GM23248 (cell line): ENCODE measurements around the gene ARL4A. TPM values are rescaled to one million over a fixed set of nuclear protein-coding genes. Genes with fewer than 3 reads are reported as not detected.

Experiments used
- DNase-seq: peaks from one replicate; pipeline ENCODE4 v3.0.0-alpha.2; 2015
- H2AFZ ChIP-seq: fragments of 200-600 bp; sonication (generic); 2 replicates; pipeline ENCODE4 v1.6.1; 2016; ENCODE audit warnings: antibody characterized with exemption
- H3F3A ChIP-seq: fragments of 200-600 bp; sonication (generic); 2 replicates; pipeline ENCODE4 v1.6.1; 2016; ENCODE audit warnings: mild to moderate bottlenecking, antibody characterized with exemption, mixed run types; ENCODE audit not compliant: insufficient read depth
- H3K27ac ChIP-seq: fragments of 200-600 bp; sonication (generic); 2 replicates; pipeline ENCODE4 v1.5.1; 2016; ENCODE audit warnings: mild to moderate bottlenecking
- H3K27me3 ChIP-seq: fragments of 200-600 bp; sonication (generic); replicated peaks from 2 replicates; pipeline ENCODE4 v1.6.1; 2016; ENCODE audit warnings: mild to moderate bottlenecking; ENCODE audit not compliant: insufficient read depth
- H3K36me3 ChIP-seq: fragments of 200-600 bp; sonication (generic); 2 replicates; pipeline ENCODE4 v1.6.1; 2016; ENCODE audit warnings: low read depth, mild to moderate bottlenecking
- H3K4me1 ChIP-seq: fragments of 200-600 bp; sonication (generic); 2 replicates; pipeline ENCODE4 v1.6.1; 2016; ENCODE audit warnings: mild to moderate bottlenecking; ENCODE audit not compliant: insufficient read depth
- H3K4me2 ChIP-seq: fragments of 200-600 bp; sonication (generic); one replicate; pipeline ENCODE4 v1.6.1; 2016; ENCODE audit warnings: mild to moderate bottlenecking; ENCODE audit not compliant: unreplicated experiment
- H3K4me3 ChIP-seq: fragments of 200-600 bp; sonication (generic); 2 replicates; pipeline ENCODE4 v1.5.1; 2016; ENCODE audit warnings: mild to moderate bottlenecking
- H3K79me2 ChIP-seq: fragments of 200-600 bp; sonication (generic); 2 replicates; pipeline ENCODE4 v1.6.1; 2016; ENCODE audit warnings: mild to moderate bottlenecking; ENCODE audit not compliant: insufficient read depth
- H3K9ac ChIP-seq: fragments of 200-600 bp; sonication (generic); 2 replicates; pipeline ENCODE4 v1.6.1; 2016; ENCODE audit warnings: mild to moderate bottlenecking
- H3K9me2 ChIP-seq: fragments of 200-600 bp; sonication (generic); 2 replicates; pipeline ENCODE4 v1.6.1; 2016; ENCODE audit warnings: mixed run types, mild to moderate bottlenecking, moderate library complexity; ENCODE audit not compliant: insufficient read depth
- H3K9me3 ChIP-seq: fragments of 200-600 bp; sonication (generic); one replicate; pipeline ENCODE4 v1.6.1; 2017; ENCODE audit warnings: low read depth
- H4K20me1 ChIP-seq: fragments of 200-600 bp; sonication (generic); 2 replicates; pipeline ENCODE4 v1.6.0; 2016; ENCODE audit not compliant: insufficient read depth
- EZH2 ChIP-seq: fragments of 200-600 bp; sonication (generic); IDR thresholded peaks from 2 replicates; pipeline ENCODE4 v1.6.1; 2018; ENCODE audit warnings: antibody characterized with exemption, mild to moderate bottlenecking; ENCODE audit not compliant: insufficient read depth, poor library complexity, severe bottlenecking
- EZH2phosphoT487 ChIP-seq: fragments of 200-600 bp; sonication (generic); IDR thresholded peaks from 2 replicates; pipeline ENCODE4 v1.6.1; 2018; ENCODE audit warnings: antibody characterized with exemption, moderate library complexity, mild to moderate bottlenecking, low read depth; ENCODE audit not compliant: insufficient read depth
- WGBS, 2 experiments: methylation state at CpG; one replicate each; pipeline ENCODE4 v1.1.6; 2015 to 2017; ENCODE audit warnings: low lambda C conversion rate in 2 of 2, low coverage in 1 of 2; ENCODE audit errors: missing lambda C conversion rate in 2 of 2; 5-methylcytosine and 5-hydroxymethylcytosine counted together
- in situ Hi-C: fragments of 300-500 bp; cut with MboI; formaldehyde crosslinking; loops from 2 replicates; pipeline ENCODE4 v1.15.0; 2020
- polyA plus RNA-seq: library from polyadenylated mRNA; unstranded; fragments of >200 nt; fragmentation: Nextera tagmentation; extraction: Ambion mirVana; gene quantifications from 2 replicates; pipeline ENCODE4 v1.2.1, GENCODE V29; 2016
- total RNA-seq: library from RNA; depleted of rRNA; stranded (reverse); fragments of >200 nt; shearing (Covaris generic); gene quantifications from 2 replicates; pipeline ENCODE4 v1.2.3, GENCODE V29; 2014

The ARL4A gene
- total and polyA plus RNA-seq, 2 experiments from 2014 or later: 17.5 to 20.9 TPM

GRCh38 chr7:12694817-12695216 is 7.4 kb downstream of the ARL4A start:
- Histone ChIP-seq H2AFZ (no peak overlapping the region), H3K9me2 (no peaks in the 10 kb centered on the region), H3K27me3 (no peaks in the 10 kb centered on the region), H3K4me3 (no peak overlapping the region), H3K79me2 (peaks cover 26% of the 10 kb centered on the region), H3K9ac (no peak overlapping the region), H3K4me1 (peaks cover 10% of the 10 kb centered on the region), H3K36me3 (no peaks in the 10 kb centered on the region), H4K20me1 (no peaks in the 10 kb centered on the region), H3F3A (no peaks in the 10 kb centered on the region), H3K4me2 (no peak overlapping the region), H3K9me3 (no peaks in the 10 kb centered on the region), H3K27ac (no peak overlapping the region)
- no peak for DNase-seq
- in situ Hi-C loops: no loop called here
- TF ChIP-seq EZH2phosphoT487: no peak
- TF ChIP-seq EZH2: no peak
- WGBS, 2 experiments: 22 to 27% methylated on average over 1 of the region's 1 CpG

GRCh38 chr7:12695965-12696364 is 8.5 kb downstream of the ARL4A start:
- no peak overlapping the region for H3K4me2 ChIP-seq
- no peak overlapping the region for H3K4me3 ChIP-seq
- H3K9me3 ChIP-seq: no peaks in the 10 kb centered on the region
- H3K27ac ChIP-seq: no peak overlapping the region
- in situ Hi-C loops: no loop called here
- H3K4me1 ChIP-seq: no peaks in the 10 kb centered on the region
- H3K9me2 ChIP-seq: no peaks in the 10 kb centered on the region
- H3F3A ChIP-seq: no peaks in the 10 kb centered on the region
- H4K20me1 ChIP-seq: no peaks in the 10 kb centered on the region
- no peak for DNase-seq
- H3K9ac ChIP-seq: no peak overlapping the region
- no peaks in the 10 kb centered on the region for H3K36me3 ChIP-seq
- TF ChIP-seq EZH2phosphoT487 (no peak), EZH2 (no peak)
- no peak overlapping the region for H2AFZ ChIP-seq
- H3K27me3 ChIP-seq: no peaks in the 10 kb centered on the region
- 91 to 100% methylated on average over 1 of the region's 1 CpG for WGBS, 2 experiments
- H3K79me2 ChIP-seq: peaks cover 15% of the 10 kb centered on the region

GRCh38 chr7:12699299-12699698 is 11.9 kb downstream of the ARL4A start:
- no peaks in the 10 kb centered on the region for H4K20me1 ChIP-seq
- no peaks in the 10 kb centered on the region for H3K36me3 ChIP-seq
- WGBS, 2 experiments: 88 to 91% methylated on average over 10 of the region's 10 CpGs
- in situ Hi-C loops: no loop called here
- no peak overlapping the region for H2AFZ ChIP-seq
- no peak for TF ChIP-seq EZH2phosphoT487
- no peak for TF ChIP-seq EZH2
- no peaks in the 10 kb centered on the region for H3K27me3 ChIP-seq
- H3K4me2 ChIP-seq: no peak overlapping the region
- H3K9ac ChIP-seq: no peak overlapping the region
- no peak overlapping the region for H3K4me3 ChIP-seq
- H3K27ac ChIP-seq: no peak overlapping the region
- H3F3A ChIP-seq: no peaks in the 10 kb centered on the region
- H3K4me1 ChIP-seq: no peaks in the 10 kb centered on the region
- H3K9me3 ChIP-seq: no peaks in the 10 kb centered on the region
- H3K79me2 ChIP-seq: no peaks in the 10 kb centered on the region
- DNase-seq: no peak
- no peaks in the 10 kb centered on the region for H3K9me2 ChIP-seq

- no peak overlapping the region for H3K4me2 ChIP-seq
- H3K27ac ChIP-seq: no peak overlapping the region
- H3K79me2 ChIP-seq: no peaks in the 10 kb centered on the region
- 58 to 64% methylated on average over 2 of the region's 2 CpGs for WGBS, 2 experiments
- in situ Hi-C loops: no loop called here
- peak; percentile 10 for DNase-seq
- no peaks in the 10 kb centered on the region for H3K27me3 ChIP-seq
- TF ChIP-seq EZH2 (no peak), EZH2phosphoT487 (no peak)
- no peaks in the 10 kb centered on the region for H3K9me3 ChIP-seq
- no peak overlapping the region for H2AFZ ChIP-seq
- H4K20me1 ChIP-seq: no peaks in the 10 kb centered on the region
- no peaks in the 10 kb centered on the region for H3K9me2 ChIP-seq
- no peak overlapping the region for H3K4me3 ChIP-seq
- H3K9ac ChIP-seq: no peak overlapping the region
- H3F3A ChIP-seq: no peaks in the 10 kb centered on the region
- no peaks in the 10 kb centered on the region for H3K4me1 ChIP-seq
- no peaks in the 10 kb centered on the region for H3K36me3 ChIP-seq
These were observed 14.0 kb downstream of the ARL4A start for GRCh38 chr7:12701433-12701832.

- Histone ChIP-seq H3K4me1 (peaks cover 12% of the 10 kb centered on the region), H3K4me3 (no peak overlapping the region), H3K36me3 (no peaks in the 10 kb centered on the region), H3K9me2 (no peaks in the 10 kb centered on the region), H3K27ac (no peak overlapping the region), H3K9ac (no peak overlapping the region), H3K4me2 (no peak overlapping the region), H3F3A (peaks cover 7% of the 10 kb centered on the region; the same call in 1 of the 2 replicates), H4K20me1 (no peaks in the 10 kb centered on the region), H3K27me3 (no peaks in the 10 kb centered on the region), H3K9me3 (no peaks in the 10 kb centered on the region), H2AFZ (no peak overlapping the region), H3K79me2 (no peaks in the 10 kb centered on the region)
- no peak for TF ChIP-seq EZH2
- TF ChIP-seq EZH2phosphoT487: no peak
- DNase-seq: peak; percentile 65
- in situ Hi-C loops: no loop called here
- WGBS, 2 experiments: 24 to 35% methylated on average over 2 of the region's 2 CpGs
These were observed 16.4 kb downstream of the ARL4A start for GRCh38 chr7:12703881-12704280.
